Measurements from ENCODE around the gene PRG2. TPM values are rescaled to one million over a fixed set of nuclear protein-coding genes. Genes with fewer than 3 reads are reported as not detected.

The PRG2 gene
- total and polyA plus RNA-seq, 9 of the 15 experiments (the other 6 are each of a cell fraction or from before 2014, with no cell fraction given): 1.8 to 78.0 (median 26.6) TPM

GRCh38 chr11:57353852-57354251 is 36.6 kb downstream of the PRG2 start:
- Histone ChIP-seq H2AFZ (ENCODE audit: low read depth, low read length) (peak overlapping the region; percentile 83), H3K36me3 (ENCODE audit: control insufficient read depth, insufficient read depth, low read length) (no peaks in the 10 kb centered on the region), H3K9me1 (ENCODE audit: control insufficient read depth, insufficient read depth, low read length) (no peaks in the 10 kb centered on the region), H3K4me1 (replicated peaks in 1 of 2; ENCODE audit: control insufficient read depth in 2 of 2, insufficient read depth in 2 of 2, low read length in 2 of 2) (peaks cover 23 to 39% of the 10 kb centered on the region in 2 experiments), H3K27ac (ENCODE audit: extremely low read depth, low read depth, low read length) (peak overlapping the region; percentile 49; the same call in 1 of the 3 replicates), H3K9ac (ENCODE audit: insufficient read depth in 1 of 2, low read depth in 2 of 2, low read length in 2 of 2) (peak overlapping the region in 1 of 2 experiments; percentile 23; a peak in 2 of 4 replicates), H3K4me2 (ENCODE audit: insufficient read depth, low read length) (no peak overlapping the region), H3K27me3 (ENCODE audit: control insufficient read depth in 2 of 2, insufficient read depth in 2 of 2, low read length in 2 of 2) (no peaks in the 10 kb centered on the region), H3K9me3 (replicated peaks; ENCODE audit: control insufficient read depth, insufficient read depth, low read depth, low read length) (0 out of 2 replicates have a peak, but pooled peaks cover 4% of the 10 kb centered on the region), H3K4me3 (no peak overlapping the region), H4K20me1 (replicated peaks; ENCODE audit: control insufficient read depth, insufficient read depth, low read length) (no peaks in the 10 kb centered on the region), H3K79me2 (ENCODE audit: control insufficient read depth, insufficient read depth, low read length) (no peaks in the 10 kb centered on the region)
- in situ Hi-C loops (cut with MboI): no loop called here
- intact Hi-C loops (cut with micrococcal nuclease): loop anchor here (2.0 kb wide), 1 partner anchor 213 kb away; the partner anchor contains the start of gene UBE2L6
- CTCF ChIA-PET (ENCODE audit: low intra/inter-chr PET ratio): no interaction called here
- ATAC-seq: peak; percentile 61
- no peak for FAIRE-seq
- WGBS (ENCODE audit: insufficient coverage, low coverage, missing lambda C conversion rate): 7% methylated on average over 4 of the region's 4 CpGs
- no TSS peak for BruUV-seq (replicated peaks)
- POLR2A ChIA-PET: interaction anchor here (0.6 to 1.7 kb wide), 4 partner anchors 10 to 48 kb away, joined by 3 to 5 read pairs (median 4); partner anchors contain the start of gene SSRP1
- DNase-seq (ENCODE audit: extremely low read depth in 1 of 4, low spot score in 3 of 4): peak in 1 of 4 experiments; percentile 52
- TF ChIP-seq PRDM10 (IDR thresholded peaks at IDR 0.05; ENCODE audit: partially characterized antibody): peak; percentile 92
- TF ChIP-seq GABPA (tag; conservative IDR thresholded peaks at IDR 0.05; ENCODE audit: low read depth): peak; percentile 76
- TF ChIP-seq NR2C1 (IDR thresholded peaks at IDR 0.05): peak; percentile 64; the same call in 1 of the 2 replicates
- TF ChIP-seq NR2C1 (tag; IDR thresholded peaks at IDR 0.05): peak; percentile 71
- TF ChIP-seq POLR2G (IDR thresholded peaks at IDR 0.05; ENCODE audit: low read depth, low read length): no peak
- TF ChIP-seq SPI1 (IDR thresholded peaks at IDR 0.05; ENCODE audit: borderline replicate concordance, low read depth, low read length): peak; percentile 59; the same call in 1 of the 2 replicates
- no peak for TF ChIP-seq SIX5 (IDR thresholded peaks at IDR 0.05; ENCODE audit: borderline replicate concordance in 1 of 2, insufficient read depth in 1 of 2, low read depth in 1 of 2, low read length in 2 of 2)
- peak; percentile 46 for TF ChIP-seq MEIS2 (IDR thresholded peaks at IDR 0.05; ENCODE audit: partially characterized antibody)
- peak; percentile 88 for TF ChIP-seq ESRRA (IDR thresholded peaks at IDR 0.05; ENCODE audit: borderline replicate concordance, low read depth)
- no peak for TF ChIP-seq NR2C2 (CRISPR knock-in tag; IDR thresholded peaks at IDR 0.05)
- peak; percentile 71 for TF ChIP-seq NR2C2 (tag; IDR thresholded peaks at IDR 0.05)
- peak; percentile 40; the same call in 1 of the 2 replicates for TF ChIP-seq VEZF1 (CRISPR knock-in tag; IDR thresholded peaks at IDR 0.05)
- peak; percentile 38; the same call in 1 of the 2 replicates for TF ChIP-seq CXXC5 (CRISPR knock-in tag; IDR thresholded peaks at IDR 0.05)
- TF ChIP-seq MAFK (IDR thresholded peaks at IDR 0.05; ENCODE audit: low read length): 0 out of 2 replicates have a peak, but pooled peaks have one; percentile 3
- peak in 1 of 2 experiments; percentile 78; a peak in 2 of 4 replicates for TF ChIP-seq RCOR1 (IDR thresholded peaks at IDR 0.05; ENCODE audit: borderline replicate concordance in 1 of 2, low read depth in 2 of 2, low read length in 2 of 2)
- no peak for TF ChIP-seq KLF13 (tag; IDR thresholded peaks at IDR 0.05; ENCODE audit: borderline replicate concordance, low read depth)

Measured in K562 (cell line).